NCI-H446 treated with DMSO at 0.1 percent for 48 hours (cell line): ENCODE data around the gene ZNF74.
"Not testable (repeated sequence)": the region's sequence is repeated elsewhere in the genome, so short reads cannot be mapped to it uniquely, and the experiment has no call there.

ENCODE experiments used
- DNase-seq: peaks from one replicate; lab custom pipeline; 2025; lab: John Stamatoyannopoulos, UW

Gene ZNF74

GRCh38 chr22:20376281-20376680, 17.7 kb upstream of the ZNF74 start:
- not testable (repeated sequence) for DNase-seq

DNA sequence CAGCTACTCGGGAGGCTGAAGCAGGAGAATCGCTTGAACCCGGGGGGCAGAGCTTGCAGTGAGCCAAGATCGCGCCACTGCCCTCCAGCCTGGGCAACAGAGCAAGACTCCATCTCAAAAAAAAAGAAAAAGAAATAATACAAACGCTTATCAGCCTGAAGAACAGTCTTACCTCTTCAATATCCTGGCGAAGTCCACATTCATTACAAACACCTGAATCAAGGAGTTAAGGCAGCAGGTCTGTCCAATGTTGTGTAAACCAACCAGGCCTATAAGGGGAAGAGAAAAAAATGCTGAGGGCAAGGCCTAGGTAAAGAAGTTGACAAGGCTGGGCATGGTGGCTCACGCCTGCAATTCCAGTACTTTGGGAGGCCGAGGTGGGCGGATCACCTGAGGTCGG, 17.0 kb upstream of the ZNF74 start:
- DNase-seq = not testable (repeated sequence)

GRCh38 chr22:20378110-20378509, 15.8 kb upstream of the ZNF74 start:
- DNase-seq = no peak

DNA sequence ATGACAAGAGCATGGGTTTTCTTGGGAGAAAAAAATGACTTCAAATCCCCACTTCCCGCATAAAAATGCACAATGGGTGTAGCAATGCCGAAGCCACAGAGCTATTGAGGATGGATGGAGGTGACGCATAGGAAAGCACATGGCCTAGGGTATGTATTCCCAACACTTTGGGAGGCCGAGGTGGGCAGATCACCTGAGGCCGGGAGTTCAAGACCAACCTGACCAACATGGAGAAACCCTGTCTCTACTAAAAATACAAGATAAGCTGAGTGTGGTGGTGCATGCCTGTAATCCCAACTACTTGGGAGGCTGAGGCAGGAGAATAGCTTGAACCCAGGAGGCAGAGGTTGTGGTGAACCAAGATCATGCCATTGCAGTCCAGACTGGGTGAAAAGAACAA, 15.3 kb upstream of the ZNF74 start:
- not testable (repeated sequence) for DNase-seq

DNA sequence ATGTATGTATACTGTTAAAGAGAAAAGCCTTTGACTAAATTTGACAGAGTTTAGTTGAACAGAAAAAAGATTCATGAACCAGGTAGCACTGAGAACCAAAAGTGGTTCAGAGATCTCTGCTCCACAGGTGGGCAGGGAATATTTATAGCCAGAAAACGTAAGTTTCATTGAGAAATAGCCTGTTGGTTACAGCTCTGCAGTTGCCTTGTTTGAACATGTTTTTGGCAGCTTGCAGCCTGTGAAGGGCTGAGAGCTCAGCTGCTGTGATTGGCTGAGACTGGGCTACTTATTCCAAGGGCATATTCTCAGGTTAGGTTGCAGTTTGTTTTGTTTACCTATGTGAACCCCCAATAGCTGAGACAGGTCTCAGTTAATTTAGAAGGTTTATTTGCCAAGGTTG, 13.5 kb upstream of the ZNF74 start:
- DNase-seq = no peak

- DNase-seq = no peak
Measured at GRCh38 chr22:20383538-20383937, 10.4 kb upstream of the ZNF74 start.

DNA sequence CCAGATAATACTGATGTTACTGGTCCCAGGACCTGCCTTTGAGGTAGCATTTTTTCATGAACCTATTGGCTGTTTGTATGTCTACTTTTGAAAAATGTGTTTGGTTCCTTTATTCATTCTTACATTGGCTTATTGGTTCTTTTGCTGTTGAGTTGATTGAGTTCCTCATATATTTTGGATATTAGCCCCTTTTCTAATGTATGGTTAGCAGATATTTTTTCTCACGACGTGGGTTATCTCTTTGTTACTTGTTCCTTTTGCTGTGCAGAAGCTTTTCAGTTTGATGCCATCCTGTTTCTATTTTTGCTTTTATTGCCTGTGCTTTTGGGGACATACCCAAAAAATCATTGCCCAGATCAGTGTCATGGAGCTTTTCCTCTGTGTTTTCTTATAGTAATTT, 9.8 kb upstream of the ZNF74 start:
- no peak for DNase-seq

- DNase-seq = no peak
Measured at GRCh38 chr22:20384865-20385264, 9.1 kb upstream of the ZNF74 start.

DNA sequence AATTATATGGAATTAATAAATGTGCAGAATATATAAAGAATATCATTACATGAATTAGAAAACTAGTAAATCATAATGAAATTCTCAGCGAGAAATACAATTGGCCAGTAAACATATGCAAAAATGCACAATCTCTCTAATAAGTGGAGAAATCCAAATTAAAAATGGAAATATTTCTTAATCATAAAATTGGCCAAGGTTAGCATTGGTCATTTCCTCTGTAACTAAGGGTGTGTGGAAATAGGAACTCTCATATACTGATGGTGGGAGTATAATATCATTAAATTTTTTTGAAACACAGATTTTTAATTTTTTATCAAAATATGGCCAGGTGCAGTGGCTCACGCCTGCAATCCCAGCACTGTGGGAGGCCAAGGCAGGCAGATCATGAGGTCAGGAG, 7.6 kb upstream of the ZNF74 start:
- DNase-seq = no peak

- DNase-seq = no peak
Measured at GRCh38 chr22:20386972-20387371, 7.0 kb upstream of the ZNF74 start.

DNA sequence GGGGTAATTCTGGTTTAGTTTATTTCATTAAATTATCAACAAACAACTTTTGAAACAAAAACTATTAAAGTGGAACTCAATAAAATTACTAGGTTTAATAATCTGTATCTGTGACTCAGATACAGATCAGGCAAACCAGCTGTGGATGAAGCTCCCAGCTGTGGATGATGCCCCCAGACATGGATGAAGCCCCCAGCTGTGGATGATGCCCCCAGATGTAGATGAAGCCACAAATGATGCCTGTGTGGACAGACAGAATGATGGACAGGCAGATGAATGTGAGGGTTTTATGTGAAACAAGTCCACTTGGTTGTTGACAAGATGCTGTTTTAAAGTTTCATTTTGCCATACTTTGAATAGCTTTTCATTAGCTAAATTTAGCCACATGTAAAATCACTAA, 5.8 kb upstream of the ZNF74 start:
- no peak for DNase-seq

DNA sequence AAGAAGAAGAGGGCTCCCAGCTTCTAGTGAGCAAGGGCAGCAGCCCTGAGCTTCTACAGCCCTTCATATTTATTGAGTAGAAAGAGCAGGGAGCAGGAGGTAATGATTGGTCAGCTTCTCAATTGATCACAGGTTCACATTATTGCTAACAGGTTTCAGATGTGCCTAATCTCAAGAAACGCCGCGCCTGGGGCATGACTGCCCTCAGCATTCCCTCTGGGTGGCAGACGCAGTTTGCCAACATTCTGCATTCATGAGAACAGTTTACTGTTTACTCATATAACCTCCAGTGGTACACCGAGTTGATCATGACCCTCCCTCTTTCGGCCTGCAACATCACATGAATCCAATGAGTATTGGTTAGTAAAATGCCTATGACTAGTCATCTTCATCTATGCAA, 4.7 kb upstream of the ZNF74 start:
- no peak for DNase-seq

- DNase-seq = no peak
Measured at GRCh38 chr22:20390394-20390907, 3.5 kb upstream of the ZNF74 start.

- no peak for DNase-seq
Measured at GRCh38 chr22:20391222-20391621, 2.7 kb upstream of the ZNF74 start.

DNA sequence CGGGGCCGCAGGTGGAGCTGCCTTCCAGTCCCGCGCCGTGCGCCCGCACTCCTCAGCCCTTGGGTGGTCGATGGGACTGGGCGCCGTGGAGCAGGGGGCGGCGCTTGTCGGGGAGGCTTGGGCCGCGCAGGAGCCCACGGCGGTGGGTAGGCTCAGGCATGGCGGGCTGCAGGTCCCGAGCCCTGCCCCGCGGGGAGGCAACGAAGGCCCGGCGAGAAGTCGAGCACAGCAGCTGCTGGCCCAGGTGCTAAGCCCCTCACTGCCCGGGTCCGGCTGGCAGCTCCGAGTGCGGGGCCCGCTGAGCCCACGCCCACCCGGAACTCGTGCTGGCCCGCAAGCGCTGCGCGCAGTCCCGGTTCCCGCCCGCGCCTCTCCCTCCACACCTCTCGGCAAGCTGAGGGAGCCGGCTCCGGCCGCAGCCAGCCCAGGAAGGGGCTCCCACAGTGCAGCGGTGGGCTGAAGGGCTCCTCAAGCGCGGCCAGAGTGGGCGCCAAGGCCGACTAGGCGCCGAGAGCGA, 1.5 kb upstream of the ZNF74 start:
- DNase-seq = not testable (repeated sequence)

DNA sequence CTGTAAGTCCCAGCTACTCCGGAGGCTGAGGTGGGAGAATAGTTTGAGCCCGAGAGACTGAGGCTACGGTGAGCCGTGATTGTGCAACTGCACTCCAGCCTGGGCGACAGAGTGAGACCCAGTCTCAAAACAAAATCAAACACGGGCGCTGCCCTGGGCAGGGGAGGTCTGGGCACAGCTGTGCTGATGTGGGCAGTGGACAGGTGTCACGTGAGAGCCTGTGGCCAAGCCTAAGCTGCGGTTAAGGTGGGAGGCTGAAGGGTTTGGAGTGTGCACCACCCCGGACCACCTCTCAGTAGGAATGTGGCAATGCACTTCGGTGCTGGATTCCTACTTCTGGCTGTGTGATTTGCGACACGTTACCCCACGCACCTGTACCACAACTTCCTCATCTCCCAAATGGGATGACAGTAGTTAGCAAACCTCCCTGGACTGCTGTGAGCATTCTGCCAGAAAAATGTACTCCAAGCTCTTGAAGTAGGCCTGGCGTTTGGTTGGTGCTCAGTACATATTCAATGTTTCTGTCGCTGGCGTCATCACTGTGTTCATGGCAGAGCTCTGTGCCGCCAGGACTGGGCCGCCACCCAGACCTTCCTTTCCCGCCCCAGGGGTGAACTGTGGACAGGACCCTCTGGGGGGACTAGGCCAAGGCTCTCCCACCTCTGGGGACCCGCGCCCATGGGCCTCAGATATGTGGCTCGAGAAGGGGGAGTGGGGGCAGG, 807 bp upstream of the ZNF74 start:
- no peak for DNase-seq

DNA sequence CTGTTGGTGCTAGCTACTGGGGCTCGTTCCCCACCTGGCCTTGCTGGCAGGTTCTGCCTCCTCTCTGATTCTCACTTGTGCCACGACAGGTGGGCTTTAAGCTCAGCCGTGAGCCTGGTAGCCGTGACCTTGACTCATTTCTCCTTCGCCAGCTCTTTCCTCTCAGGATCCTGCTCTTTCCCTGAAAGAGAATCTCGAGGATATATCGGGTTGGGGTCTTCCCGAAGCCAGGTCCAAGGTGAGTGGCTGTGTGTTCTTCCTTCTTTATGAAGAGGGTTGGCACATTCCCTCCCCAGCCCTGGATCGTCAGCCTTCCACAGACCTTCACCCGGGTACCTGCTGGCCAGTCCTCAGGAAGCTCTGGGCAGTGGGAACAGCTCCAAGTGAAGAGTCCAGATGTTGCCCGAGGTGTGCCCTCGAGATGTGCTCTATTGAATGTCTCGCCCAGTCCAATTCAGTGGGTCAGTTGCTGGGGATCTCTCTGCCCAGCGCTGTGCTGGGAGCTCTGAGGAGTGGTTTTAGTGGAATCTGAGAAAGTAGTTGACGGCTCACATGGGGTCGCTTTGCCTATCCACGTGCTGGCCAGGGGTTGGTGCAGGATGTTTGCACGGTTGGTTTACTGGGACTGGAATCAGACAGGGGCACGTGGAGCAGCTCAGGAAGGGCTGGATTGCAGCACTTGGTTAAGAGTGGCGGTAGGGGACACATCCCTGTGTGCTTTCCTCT, 1.4 kb downstream of the ZNF74 start:
- DNase-seq = no peak

GRCh38 chr22:20395907-20396287, 1.9 kb downstream of the ZNF74 start:
- no peak for DNase-seq

- DNase-seq = no peak
Measured at GRCh38 chr22:20396639-20397038, 2.7 kb downstream of the ZNF74 start.

DNA sequence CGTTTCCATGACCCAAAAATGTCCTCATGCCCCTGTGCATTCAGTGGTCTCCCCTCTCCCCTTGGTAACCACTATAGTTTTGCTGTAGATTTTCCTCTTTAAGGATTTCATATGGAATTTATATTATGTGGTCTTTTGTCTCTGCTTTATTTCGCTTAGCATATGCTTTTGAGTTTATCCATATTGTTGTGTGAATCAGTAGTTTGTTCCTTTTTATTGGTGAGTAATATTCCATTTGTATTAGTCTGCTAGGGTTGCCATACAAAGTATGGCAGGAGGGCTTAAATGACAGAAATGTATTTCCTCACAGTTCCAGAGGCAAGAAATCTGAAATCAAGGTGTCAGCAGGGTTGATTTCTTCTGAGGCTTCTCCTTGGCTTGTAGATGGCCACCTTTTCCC, 3.5 kb downstream of the ZNF74 start:
- DNase-seq = no peak

- no peak for DNase-seq
Measured at GRCh38 chr22:20398420-20398819, 4.5 kb downstream of the ZNF74 start.

GRCh38 chr22:20399866-20400605, 6.1 kb downstream of the ZNF74 start:
- DNase-seq = no peak
